ENCODE data around the gene TSPY2.
"Not testable (repeated sequence)": the region's sequence is repeated elsewhere in the genome, so short reads cannot be mapped to it uniquely, and the experiment has no call there.

The TSPY2 gene

DNA sequence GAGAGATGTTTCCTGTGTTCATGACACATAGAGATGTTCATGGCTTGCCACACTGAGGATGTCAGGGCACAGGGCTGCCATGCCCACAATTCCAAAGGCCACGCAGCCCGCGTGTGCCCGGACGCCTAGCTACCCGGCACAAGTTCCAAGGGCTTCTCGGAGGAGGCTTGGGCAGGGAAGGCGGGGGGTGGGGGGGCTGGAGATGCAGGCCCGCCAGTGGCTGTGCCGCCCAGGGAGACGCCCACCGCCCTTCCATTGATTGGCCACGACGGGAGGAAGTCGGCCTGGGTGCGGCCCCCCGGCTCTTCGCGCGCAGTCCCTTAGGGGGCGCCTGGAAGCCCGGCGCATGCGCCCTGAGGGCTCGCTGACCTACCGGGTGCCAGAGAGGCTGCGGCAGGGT, at the start of gene TSPY2:
TSS of gene TSPY2 (plus strand) at position 301 of the 400 bp plus-strand sequence. CDS start at position 347, 46 bp downstream.
- not testable (repeated sequence) for DNase-seq (ENCODE audit: low read depth in 1 of 2, low spot score in 1 of 2)

DNA sequence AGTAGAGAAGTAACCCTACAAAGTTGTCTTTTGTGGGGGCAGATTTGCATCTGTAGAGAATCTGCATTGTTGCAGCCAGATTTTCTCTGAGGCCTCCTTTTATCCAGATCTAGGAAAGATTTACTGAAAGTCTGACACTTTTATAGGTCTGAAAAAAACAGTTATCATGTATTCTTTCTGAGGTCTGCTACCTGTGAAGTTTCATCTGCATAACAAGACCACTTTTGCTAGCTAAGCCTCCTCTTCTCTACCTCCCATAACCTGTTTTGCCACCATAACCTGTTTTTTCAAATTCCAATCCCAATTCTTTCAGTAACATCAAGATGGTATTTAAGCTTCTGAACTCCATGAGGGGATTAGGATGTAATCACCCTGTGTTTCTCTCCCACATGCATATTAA, 36.5 kb upstream of the TSPY2 start:
- not testable (repeated sequence) for DNase-seq (ENCODE audit: low read depth in 1 of 2, low spot score in 1 of 2)

- DNase-seq (ENCODE audit: low read depth in 1 of 2, low spot score in 1 of 2): not testable (repeated sequence)
Observed at GRCh38 chrY:6217045-6217444, 29.0 kb upstream of the TSPY2 start.

DNA sequence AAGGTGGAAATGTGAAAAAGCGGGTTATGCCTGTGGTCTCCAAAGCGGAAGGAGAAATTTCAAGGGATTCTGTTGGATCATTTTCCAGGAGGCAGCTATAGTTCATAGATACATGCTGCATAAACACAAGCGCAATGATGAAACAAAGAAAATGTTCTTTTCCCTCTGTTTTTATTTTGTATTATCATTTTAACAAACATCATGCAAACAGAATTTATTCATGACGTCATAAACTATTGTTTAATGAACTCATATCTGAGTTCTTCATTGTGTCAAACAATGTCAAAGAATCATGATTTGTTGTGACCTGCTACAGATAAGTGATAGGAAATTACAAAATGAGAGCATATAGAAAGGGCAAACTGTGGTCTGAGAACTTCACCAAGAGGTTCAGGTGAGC, 23.8 kb downstream of the TSPY2 start:
- DNase-seq (ENCODE audit: low read depth in 1 of 2, low spot score in 1 of 2): not testable (repeated sequence)

Data from stimulated activated CD4-positive, alpha-beta T cell treated with anti-CD3 and anti-CD28 coated beads, Interleukin-15, amount 100 ng/mL, for 1 hour (primary cell).